Fibroblast of lung (primary cell): ENCODE results near the gene TPD52L1. TPM values are rescaled to one million over a fixed set of nuclear protein-coding genes. Genes with fewer than 3 reads are reported as not detected.
A peak's percentile ranks its signal among the peaks of the same experiment; 100 is the strongest.

Experiments
- DNase-seq, 2 donors: peaks; one replicate each; pipeline versions ENCODE4 v3.0.0 to v3.0.0-alpha.2; 2010; ENCODE audit warnings: low read depth in 2 of 2
- H2AFZ ChIP-seq: 2 replicates; pipeline ENCODE4 v1.5.1; 2012; ENCODE audit warnings: low read length, control low read depth, inconsistent platforms
- H3K27ac ChIP-seq: 2 replicates; pipeline ENCODE4 v1.5.1; 2011; ENCODE audit warnings: low read length, control low read depth; ENCODE audit not compliant: insufficient read depth
- H3K27me3 ChIP-seq: 2 replicates; pipeline ENCODE4 v1.5.1; 2011; ENCODE audit warnings: mild to moderate bottlenecking, low read length; ENCODE audit not compliant: control insufficient read depth, insufficient read depth
- H3K36me3 ChIP-seq: 2 replicates; pipeline ENCODE4 v1.5.1; 2011; ENCODE audit warnings: low read length; ENCODE audit not compliant: control insufficient read depth, insufficient read depth
- H3K4me1 ChIP-seq: 2 replicates; pipeline ENCODE4 v1.5.1; 2011; ENCODE audit warnings: low read length; ENCODE audit not compliant: control insufficient read depth, insufficient read depth; ENCODE audit errors: extremely low read depth
- H3K4me2 ChIP-seq: 2 replicates; pipeline ENCODE4 v1.5.1; 2011; ENCODE audit warnings: low read length, control low read depth; ENCODE audit not compliant: insufficient read depth; ENCODE audit errors: extremely low read depth
- H3K4me3 ChIP-seq, 4 experiments: fragments of 200-600 bp in 1 of 4; sonication (generic) in 1 of 4; replicated peaks in 1 of 4; 2 replicates each; pipeline ENCODE4 v1.5.1; 2011 to 2016; ENCODE audit warnings: low read length in 4 of 4, low read depth in 3 of 4, mild to moderate bottlenecking in 3 of 4, control low read depth in 2 of 4, inconsistent platforms in 1 of 4, mixed read lengths in 1 of 4; ENCODE audit not compliant: insufficient read depth in 1 of 4; ENCODE audit errors: control extremely low read depth in 1 of 4
- H3K79me2 ChIP-seq: 2 replicates; pipeline ENCODE4 v1.5.1; 2012; ENCODE audit warnings: mild to moderate bottlenecking, low read length, inconsistent platforms; ENCODE audit not compliant: control insufficient read depth, insufficient read depth
- H3K9ac ChIP-seq: 2 replicates; pipeline ENCODE4 v1.5.1; 2011; ENCODE audit warnings: mild to moderate bottlenecking, low read length, control low read depth; ENCODE audit not compliant: insufficient read depth
- H3K9me3 ChIP-seq: 2 replicates; pipeline ENCODE4 v1.5.1; 2012; ENCODE audit warnings: low read depth, low read length; ENCODE audit not compliant: control insufficient read depth, insufficient read depth
- H4K20me1 ChIP-seq: 2 replicates; pipeline ENCODE4 v1.5.1; 2011; ENCODE audit warnings: low read length; ENCODE audit not compliant: control insufficient read depth, insufficient read depth; ENCODE audit errors: extremely low read depth
- EZH2 ChIP-seq: IDR thresholded peaks from 2 replicates; pipeline ENCODE4 v1.5.1; 2012; ENCODE audit warnings: low read length, control low read depth, mild to moderate bottlenecking; ENCODE audit errors: missing control alignments
- polyA plus RNA-seq, 2 donors: library from polyadenylated mRNA; depleted of rRNA in 1 of 2; stranded (reverse) in 1 of 2; unstranded in 1 of 2; fragments of >200 nt; gene quantifications; 2 replicates each; pipeline ENCODE4 v1.2.1, GENCODE V29; 2011 to 2012; ENCODE audit warnings: missing spikeins in 1 of 2
- total RNA-seq: library from RNA; depleted of rRNA; stranded (reverse); fragments of >200 nt; gene quantifications from 2 replicates; pipeline ENCODE4 v1.2.1, GENCODE V29; 2014
- TF ChIP-seq, protein P1 (sequence below), 2 donors: IDR thresholded peaks in 1 of 2; conservative IDR thresholded peaks in 1 of 2; 1 replicate in 1 of 2; 2 replicates in 1 of 2; pipeline ENCODE4 v1.5.1; 2011 to 2012; ENCODE audit warnings: low read length in 2 of 2, control low read depth in 1 of 2, inconsistent platforms in 1 of 2, low read depth in 1 of 2, mild to moderate bottlenecking in 1 of 2

TPD52L1 gene
- total and polyA plus RNA-seq, 2 donors (not counting 1 experiment from before 2014, with no cell fraction given), result 41.0 to 75.9 TPM

- H3K36me3 ChIP-seq, result no peaks in the 10 kb centered on the region
- no peaks in the 10 kb centered on the region for H4K20me1 ChIP-seq
- no peak for TF ChIP-seq EZH2
- TF ChIP-seq, protein P1, sequence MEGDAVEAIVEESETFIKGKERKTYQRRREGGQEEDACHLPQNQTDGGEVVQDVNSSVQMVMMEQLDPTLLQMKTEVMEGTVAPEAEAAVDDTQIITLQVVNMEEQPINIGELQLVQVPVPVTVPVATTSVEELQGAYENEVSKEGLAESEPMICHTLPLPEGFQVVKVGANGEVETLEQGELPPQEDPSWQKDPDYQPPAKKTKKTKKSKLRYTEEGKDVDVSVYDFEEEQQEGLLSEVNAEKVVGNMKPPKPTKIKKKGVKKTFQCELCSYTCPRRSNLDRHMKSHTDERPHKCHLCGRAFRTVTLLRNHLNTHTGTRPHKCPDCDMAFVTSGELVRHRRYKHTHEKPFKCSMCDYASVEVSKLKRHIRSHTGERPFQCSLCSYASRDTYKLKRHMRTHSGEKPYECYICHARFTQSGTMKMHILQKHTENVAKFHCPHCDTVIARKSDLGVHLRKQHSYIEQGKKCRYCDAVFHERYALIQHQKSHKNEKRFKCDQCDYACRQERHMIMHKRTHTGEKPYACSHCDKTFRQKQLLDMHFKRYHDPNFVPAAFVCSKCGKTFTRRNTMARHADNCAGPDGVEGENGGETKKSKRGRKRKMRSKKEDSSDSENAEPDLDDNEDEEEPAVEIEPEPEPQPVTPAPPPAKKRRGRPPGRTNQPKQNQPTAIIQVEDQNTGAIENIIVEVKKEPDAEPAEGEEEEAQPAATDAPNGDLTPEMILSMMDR (conservative IDR thresholded peaks at IDR 0.05 in 1 of 2, IDR thresholded peaks at IDR 0.05 in 1 of 2; ENCODE audit: low read depth in 1 of 2, low read length in 2 of 2), result no peak
- H3K4me1 ChIP-seq, result no peaks in the 10 kb centered on the region
- no peaks in the 10 kb centered on the region for H3K9me3 ChIP-seq
- H3K4me2 ChIP-seq, result no peak overlapping the region
- no peak for DNase-seq
- H3K4me3 ChIP-seq, result no peak overlapping the region
- H2AFZ ChIP-seq, result no peak overlapping the region
- no peaks in the 10 kb centered on the region for H3K27me3 ChIP-seq
- H3K27ac ChIP-seq, result no peak overlapping the region
- H3K9ac ChIP-seq, result no peak overlapping the region
- H3K79me2 ChIP-seq, result no peaks in the 10 kb centered on the region
Measured at GRCh38 chr6:125248136-125248535, 94.6 kb downstream of the TPD52L1 start.

DNA sequence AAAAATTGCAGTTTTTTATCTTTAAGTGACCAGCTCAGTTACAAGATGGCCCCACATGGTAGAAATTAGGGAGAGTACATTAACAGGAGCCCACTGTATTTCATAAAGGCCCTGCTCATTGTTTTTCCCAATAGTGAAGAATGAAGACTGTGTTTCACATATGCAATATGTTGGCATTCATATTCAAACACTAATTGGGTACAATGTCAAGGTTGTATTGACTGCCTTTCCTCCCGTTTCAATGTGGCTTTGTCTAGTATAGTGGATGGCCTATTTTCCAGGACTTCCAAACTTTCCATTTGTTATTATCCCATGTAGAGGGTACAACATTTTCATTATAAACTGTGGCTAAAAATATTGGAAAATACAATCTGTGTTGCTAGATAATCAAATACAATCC lies 96.9 kb downstream of the TPD52L1 start:
- Histone ChIP-seq H3K79me2 (no peaks in the 10 kb centered on the region), H3K4me3 (no peak overlapping the region), H3K27ac (no peak overlapping the region), H3K4me2 (no peak overlapping the region), H3K4me1 (peaks cover 6% of the 10 kb centered on the region), H3K9ac (no peak overlapping the region), H4K20me1 (no peaks in the 10 kb centered on the region), H2AFZ (no peak overlapping the region), H3K36me3 (no peaks in the 10 kb centered on the region), H3K27me3 (no peaks in the 10 kb centered on the region), H3K9me3 (no peaks in the 10 kb centered on the region)
- DNase-seq, result no peak
- no peak for TF ChIP-seq EZH2
- TF ChIP-seq, protein P1 (conservative IDR thresholded peaks at IDR 0.05 in 1 of 2, IDR thresholded peaks at IDR 0.05 in 1 of 2; ENCODE audit: low read depth in 1 of 2, low read length in 2 of 2), result no peak

DNA sequence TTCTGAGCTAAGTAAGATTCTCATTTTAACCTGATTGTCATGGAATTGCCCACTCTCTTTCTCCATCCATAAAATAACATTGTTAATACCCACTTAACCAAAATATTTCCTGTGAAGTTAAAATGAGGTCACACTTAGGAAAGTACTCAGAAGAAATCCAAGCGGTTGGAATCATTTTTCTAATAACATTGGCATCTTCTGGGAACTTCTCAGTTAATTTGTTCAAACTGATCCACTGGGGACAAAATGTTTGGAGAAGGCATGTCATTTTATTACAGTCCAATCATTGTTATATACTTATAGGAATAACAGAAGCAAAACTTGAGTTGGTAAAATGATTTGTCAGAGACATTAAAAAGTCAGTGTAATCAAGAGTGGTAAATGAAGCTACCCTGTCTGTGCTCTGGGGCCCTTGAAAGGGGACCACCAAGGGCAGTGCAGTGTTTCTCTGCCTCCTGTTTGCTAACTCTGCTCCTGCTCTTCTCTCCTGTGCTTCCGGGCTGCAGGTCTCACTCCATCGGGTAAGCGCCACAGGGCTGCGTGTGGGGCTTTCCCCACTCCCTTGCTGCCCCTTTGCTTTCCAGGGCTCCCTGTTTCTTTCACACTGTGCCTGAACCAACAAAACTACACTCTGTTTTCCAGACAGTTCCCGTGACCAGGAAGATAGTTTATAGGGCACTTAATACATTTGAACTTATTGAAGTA lies 98.1 kb downstream of the TPD52L1 start:
- no peaks in the 10 kb centered on the region for H3K79me2 ChIP-seq
- H3K27me3 ChIP-seq, result no peaks in the 10 kb centered on the region
- no peaks in the 10 kb centered on the region for H3K9me3 ChIP-seq
- peaks cover 6% of the 10 kb centered on the region for H3K4me1 ChIP-seq
- H3K9ac ChIP-seq, result no peak overlapping the region
- H3K36me3 ChIP-seq, result no peaks in the 10 kb centered on the region
- no peak for TF ChIP-seq EZH2
- TF ChIP-seq, protein P1 (conservative IDR thresholded peaks at IDR 0.05 in 1 of 2, IDR thresholded peaks at IDR 0.05 in 1 of 2; ENCODE audit: low read depth in 1 of 2, low read length in 2 of 2), result no peak
- H2AFZ ChIP-seq, result peak overlapping the region; percentile 65
- H3K4me3 ChIP-seq, result no peak overlapping the region
- no peak overlapping the region for H3K27ac ChIP-seq
- DNase-seq, result peak; percentile 13 to 63
- no peak overlapping the region for H3K4me2 ChIP-seq
- H4K20me1 ChIP-seq, result no peaks in the 10 kb centered on the region
